DLD1 (cell line): ENCODE results near the gene BCL2A1.
"Not testable (repeated sequence)": the region's sequence is repeated elsewhere in the genome, so short reads cannot be mapped to it uniquely, and the experiment has no call there.

Source experiments
- in situ Hi-C: cut with HindIII; loops from 2 replicates; pipeline ENCODE4 v1.10.0; 2017; ENCODE audit warnings: low sequenced_read_pairs

BCL2A1 gene

GRCh38 chr15:79926116-79926515, 44.9 kb downstream of the BCL2A1 start:
- in situ Hi-C loops, result not testable (repeated sequence)

GRCh38 chr15:79924379-79924778, 46.6 kb downstream of the BCL2A1 start:
- in situ Hi-C loops, result no loop called here

GRCh38 chr15:79923515-79924169, 47.4 kb downstream of the BCL2A1 start:
- in situ Hi-C loops, result no loop called here

- in situ Hi-C loops, result no loop called here
Observed at GRCh38 chr15:79923079-79923514, 47.9 kb downstream of the BCL2A1 start.

- in situ Hi-C loops, result no loop called here
Observed at GRCh38 chr15:79922512-79923078, 48.4 kb downstream of the BCL2A1 start.

- in situ Hi-C loops, result no loop called here
Observed at GRCh38 chr15:79919749-79920511, 51.1 kb downstream of the BCL2A1 start.

- in situ Hi-C loops, result no loop called here
Observed at GRCh38 chr15:79919090-79919748, 51.8 kb downstream of the BCL2A1 start.

- in situ Hi-C loops, result no loop called here
Observed at GRCh38 chr15:79918278-79918677, 52.7 kb downstream of the BCL2A1 start.

- in situ Hi-C loops, result no loop called here
Observed at GRCh38 chr15:79916502-79917132, 54.4 kb downstream of the BCL2A1 start.

GRCh38 chr15:79915776-79916501, 55.1 kb downstream of the BCL2A1 start:
- in situ Hi-C loops, result not testable (repeated sequence)

- in situ Hi-C loops, result no loop called here
Observed at GRCh38 chr15:79914728-79915127, 56.3 kb downstream of the BCL2A1 start.
